Measurements from ENCODE around the gene RNLS.

- TF ChIP-seq SIN3A (IDR thresholded peaks at IDR 0.05; ENCODE audit: low read depth): no peak
- TF ChIP-seq CTCF (IDR thresholded peaks at IDR 0.05 in 2 of 3, conservative IDR thresholded peaks at IDR 0.05 in 1 of 3; ENCODE audit: borderline replicate concordance in 1 of 3, insufficient read depth in 1 of 3, low read depth in 2 of 3, low read length in 2 of 3): no peak
- TF ChIP-seq POLR2A (IDR thresholded peaks at IDR 0.05; ENCODE audit: borderline replicate concordance, extremely low read depth, insufficient read depth, insufficient read length): no peak
Observed at GRCh38 chr10:88526501-88527105, 56.5 kb downstream of the RNLS start.

Data from HCT116 (cell line).